ENCODE measurements around the gene CPXM2.

CPXM2 gene

DNA sequence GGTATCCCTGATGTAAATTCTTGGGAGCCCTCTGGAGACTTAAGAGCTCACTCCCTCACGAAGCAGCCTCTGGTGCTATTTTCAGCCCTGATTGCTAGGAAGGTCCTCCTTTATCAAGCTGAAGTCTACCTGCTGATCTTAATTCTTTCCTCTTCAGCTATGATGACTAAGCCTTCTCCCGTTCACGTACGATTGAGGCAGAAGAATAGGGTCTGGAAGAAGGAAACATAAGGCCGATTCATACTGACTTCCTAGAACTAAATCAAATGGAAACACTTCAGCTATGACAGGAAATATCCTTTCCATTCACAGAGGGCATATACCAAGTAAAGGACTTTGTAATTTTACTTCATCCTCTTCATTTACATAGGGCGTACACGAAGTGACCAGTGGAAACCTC lies 107.0 kb downstream of the CPXM2 start:
- H3K27me3 ChIP-seq (ENCODE audit: insufficient read depth, low read depth), result no peaks in the 10 kb centered on the region
- TF ChIP-seq, protein P1, sequence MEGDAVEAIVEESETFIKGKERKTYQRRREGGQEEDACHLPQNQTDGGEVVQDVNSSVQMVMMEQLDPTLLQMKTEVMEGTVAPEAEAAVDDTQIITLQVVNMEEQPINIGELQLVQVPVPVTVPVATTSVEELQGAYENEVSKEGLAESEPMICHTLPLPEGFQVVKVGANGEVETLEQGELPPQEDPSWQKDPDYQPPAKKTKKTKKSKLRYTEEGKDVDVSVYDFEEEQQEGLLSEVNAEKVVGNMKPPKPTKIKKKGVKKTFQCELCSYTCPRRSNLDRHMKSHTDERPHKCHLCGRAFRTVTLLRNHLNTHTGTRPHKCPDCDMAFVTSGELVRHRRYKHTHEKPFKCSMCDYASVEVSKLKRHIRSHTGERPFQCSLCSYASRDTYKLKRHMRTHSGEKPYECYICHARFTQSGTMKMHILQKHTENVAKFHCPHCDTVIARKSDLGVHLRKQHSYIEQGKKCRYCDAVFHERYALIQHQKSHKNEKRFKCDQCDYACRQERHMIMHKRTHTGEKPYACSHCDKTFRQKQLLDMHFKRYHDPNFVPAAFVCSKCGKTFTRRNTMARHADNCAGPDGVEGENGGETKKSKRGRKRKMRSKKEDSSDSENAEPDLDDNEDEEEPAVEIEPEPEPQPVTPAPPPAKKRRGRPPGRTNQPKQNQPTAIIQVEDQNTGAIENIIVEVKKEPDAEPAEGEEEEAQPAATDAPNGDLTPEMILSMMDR (conservative IDR thresholded peaks at IDR 0.05; ENCODE audit: low read depth, low read length), result no peak
- no peak overlapping the region for H3K9ac ChIP-seq
- H3K79me2 ChIP-seq (ENCODE audit: insufficient read depth, low read depth), result no peaks in the 10 kb centered on the region
- no peak overlapping the region for H3K27ac ChIP-seq
- no peaks in the 10 kb centered on the region for H3K4me1 ChIP-seq (ENCODE audit: low read depth, poor library complexity, severe bottlenecking)
- H2AFZ ChIP-seq (ENCODE audit: low read depth), result no peak overlapping the region
- H3K4me3 ChIP-seq (IDR thresholded peaks at IDR 0.05; ENCODE audit: insufficient read depth, low read depth, low read length), result no peak overlapping the region
- H3K4me2 ChIP-seq, result no peak overlapping the region
- H3K36me3 ChIP-seq (ENCODE audit: insufficient read depth), result no peaks in the 10 kb centered on the region
- no peaks in the 10 kb centered on the region for H4K20me1 ChIP-seq (ENCODE audit: insufficient read depth)

DNA sequence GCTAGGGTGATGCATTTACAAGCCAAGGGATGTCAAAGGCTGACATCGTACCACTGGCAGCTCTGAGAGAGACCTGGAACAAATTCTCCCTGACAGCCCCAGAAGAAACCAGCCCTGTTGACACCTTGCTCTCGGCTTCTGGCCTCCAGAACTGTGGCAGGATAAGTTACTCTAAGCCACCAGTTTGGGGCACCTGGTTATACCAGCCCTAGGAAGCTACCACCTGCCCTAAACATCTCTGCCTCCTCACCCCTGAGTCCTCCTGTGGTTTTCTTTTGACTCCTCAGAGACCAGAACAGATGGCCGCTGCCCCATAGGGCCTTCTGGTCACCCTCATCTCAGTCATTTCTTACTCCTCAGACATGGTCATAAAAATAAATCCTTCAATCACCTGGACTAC lies 107.4 kb downstream of the CPXM2 start:
- no peak overlapping the region for H3K27ac ChIP-seq
- no peak overlapping the region for H3K4me3 ChIP-seq (IDR thresholded peaks at IDR 0.05; ENCODE audit: insufficient read depth, low read depth, low read length)
- TF ChIP-seq, protein P1 (conservative IDR thresholded peaks at IDR 0.05; ENCODE audit: low read depth, low read length), result no peak
- no peak overlapping the region for H3K9ac ChIP-seq
- H3K79me2 ChIP-seq (ENCODE audit: insufficient read depth, low read depth), result no peaks in the 10 kb centered on the region
- H3K27me3 ChIP-seq (ENCODE audit: insufficient read depth, low read depth), result no peaks in the 10 kb centered on the region
- no peak overlapping the region for H2AFZ ChIP-seq (ENCODE audit: low read depth)
- H4K20me1 ChIP-seq (ENCODE audit: insufficient read depth), result no peaks in the 10 kb centered on the region
- H3K4me1 ChIP-seq (ENCODE audit: low read depth, poor library complexity, severe bottlenecking), result no peaks in the 10 kb centered on the region
- no peaks in the 10 kb centered on the region for H3K36me3 ChIP-seq (ENCODE audit: insufficient read depth)
- H3K4me2 ChIP-seq, result no peak overlapping the region

DNA sequence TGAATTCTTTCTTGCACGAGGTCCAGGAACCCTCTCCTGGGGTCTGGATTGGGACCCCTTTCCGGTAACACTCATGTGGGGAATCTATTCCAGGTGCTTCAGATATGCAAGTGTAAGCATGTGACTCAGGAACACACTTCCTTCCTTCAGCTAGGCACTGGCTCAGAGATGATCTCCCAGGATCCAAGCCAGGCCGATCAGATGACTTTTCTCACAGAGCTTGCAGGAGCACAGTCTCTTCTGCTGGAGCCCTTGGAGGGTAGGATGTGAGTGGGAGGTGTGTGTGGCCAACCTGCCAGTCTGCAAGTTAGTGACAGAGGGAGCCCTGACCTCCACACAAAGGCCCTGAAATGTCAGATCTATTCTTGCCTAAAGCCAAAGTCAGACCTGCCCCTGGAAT lies 108.3 kb downstream of the CPXM2 start:
- H3K27me3 ChIP-seq (ENCODE audit: insufficient read depth, low read depth), result no peaks in the 10 kb centered on the region
- H3K4me1 ChIP-seq (ENCODE audit: low read depth, poor library complexity, severe bottlenecking), result no peaks in the 10 kb centered on the region
- H2AFZ ChIP-seq (ENCODE audit: low read depth), result no peak overlapping the region
- H3K4me2 ChIP-seq, result no peak overlapping the region
- no peak overlapping the region for H3K9ac ChIP-seq
- TF ChIP-seq, protein P1 (conservative IDR thresholded peaks at IDR 0.05; ENCODE audit: low read depth, low read length), result no peak
- no peaks in the 10 kb centered on the region for H3K79me2 ChIP-seq (ENCODE audit: insufficient read depth, low read depth)
- no peak overlapping the region for H3K4me3 ChIP-seq (IDR thresholded peaks at IDR 0.05; ENCODE audit: insufficient read depth, low read depth, low read length)
- H3K27ac ChIP-seq, result no peak overlapping the region
- no peaks in the 10 kb centered on the region for H4K20me1 ChIP-seq (ENCODE audit: insufficient read depth)
- H3K36me3 ChIP-seq (ENCODE audit: insufficient read depth), result no peaks in the 10 kb centered on the region

DNA sequence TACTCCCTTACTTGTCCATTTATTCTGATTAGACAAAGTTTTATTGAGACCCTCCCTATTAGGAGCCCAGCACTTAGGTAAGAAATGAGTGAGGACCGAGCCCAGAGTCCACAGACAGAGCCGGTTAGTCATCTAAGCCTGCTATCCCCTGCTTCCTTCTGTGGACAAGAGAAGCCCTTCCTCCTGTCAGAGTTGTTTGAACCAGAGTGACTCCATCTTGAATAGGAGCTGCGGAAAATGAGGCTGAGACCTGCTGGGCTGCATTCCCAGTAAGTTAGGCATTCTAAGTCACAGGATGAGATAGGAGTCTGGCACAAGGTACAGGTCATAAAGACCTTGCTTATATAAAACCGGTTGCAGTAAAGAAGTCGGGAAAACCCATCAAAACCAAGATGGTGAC lies 109.1 kb downstream of the CPXM2 start:
- no peaks in the 10 kb centered on the region for H3K4me1 ChIP-seq (ENCODE audit: low read depth, poor library complexity, severe bottlenecking)

More for the DNA sequence above, 109.1 kb downstream of the CPXM2 start:
- no peaks in the 10 kb centered on the region for H3K27me3 ChIP-seq (ENCODE audit: insufficient read depth, low read depth)
- H3K4me3 ChIP-seq (IDR thresholded peaks at IDR 0.05; ENCODE audit: insufficient read depth, low read depth, low read length), result no peak overlapping the region
- no peak overlapping the region for H3K27ac ChIP-seq
- no peaks in the 10 kb centered on the region for H3K36me3 ChIP-seq (ENCODE audit: insufficient read depth)
- no peaks in the 10 kb centered on the region for H4K20me1 ChIP-seq (ENCODE audit: insufficient read depth)
- TF ChIP-seq, protein P1 (conservative IDR thresholded peaks at IDR 0.05; ENCODE audit: low read depth, low read length), result no peak
- no peak overlapping the region for H3K9ac ChIP-seq
- no peak overlapping the region for H2AFZ ChIP-seq (ENCODE audit: low read depth)
- H3K4me2 ChIP-seq, result no peak overlapping the region
- H3K79me2 ChIP-seq (ENCODE audit: insufficient read depth, low read depth), result no peaks in the 10 kb centered on the region

All from KMS-11 (cell line).